Measurements from ENCODE around the gene MORN1.

GRCh38 chr1:2291577-2291976 lies 99.8 kb downstream of the MORN1 start:
- TF ChIP-seq POLR2AphosphoS5 (IDR thresholded peaks at IDR 0.05; ENCODE audit: low read depth, low read length): no peak
- TF ChIP-seq TAF1 (IDR thresholded peaks at IDR 0.05; ENCODE audit: borderline replicate concordance, low read depth, low read length): no peak

Measured in GM12892 (cell line).